GM12878 (cell line): ENCODE measurements around the gene SUCO. TPM values are rescaled to one million over a fixed set of nuclear protein-coding genes. Genes with fewer than 3 reads are reported as not detected.

Experiments used
- ATAC-seq: fragments of 200-7000 bp; cut with Tn5 transposase; 3 replicates; pipeline ENCODE4 v1.9.1; 2020; ENCODE audit warnings: mild to moderate bottlenecking, moderate library complexity
- BruUV-seq: library from RNA; stranded (reverse); fragments of 400-500 nt; replicated peaks from 2 replicates; lab custom pipeline; 2021; lab: Mats Ljungman, UMichigan
- CTCF ChIA-PET: fragments of 300-600 bp; sonication (Branson Sonifier 250); formaldehyde crosslinking; extraction: SDS; loops from one replicate; lab custom pipeline; 2021; ENCODE audit warnings: inconsistent platforms; lab: Yijun Ruan, JAX
- POLR2A ChIA-PET: fragments of 350-600 bp; formaldehyde crosslinking; extraction: SDS; loops from one replicate; lab custom pipeline; 2021; ENCODE audit warnings: inconsistent platforms; lab: Charles Lee
- RAD21 ChIA-PET: fragments of 300-600 bp; sonication (Branson Sonifier 250); formaldehyde crosslinking; loops from one replicate; lab custom pipeline; 2023; ENCODE audit warnings: antibody characterized with exemption; ENCODE audit not compliant: unreplicated experiment; lab: Charles Lee
- SMC1A ChIA-PET: fragments of 300-600 bp; sonication (Branson Sonifier 250); formaldehyde crosslinking; loops from one replicate; lab custom pipeline; 2023; ENCODE audit not compliant: unreplicated experiment, uncharacterized antibody; lab: Charles Lee
- DNase-seq: peaks from one replicate; pipeline ENCODE4 v3.0.0-alpha.2; 2011; ENCODE audit warnings: low read depth, low spot score
- FAIRE-seq: peaks from 3 replicates; lab custom pipeline; 2011; peaks lifted over from hg19 to GRCh38; lab: Jason Lieb, UNC
- H2AFZ ChIP-seq: 2 replicates; pipeline ENCODE4 v1.6.0; 2011; ENCODE audit warnings: low read depth, low read length, control low read depth; ENCODE audit not compliant: control insufficient read depth
- H3K27ac ChIP-seq: 2 replicates; pipeline ENCODE4 v1.5.1; 2011; ENCODE audit warnings: control low read depth; ENCODE audit not compliant: control insufficient read depth, insufficient read depth
- H3K27me3 ChIP-seq, 2 experiments: replicated peaks in 1 of 2; 2 replicates each; pipeline versions ENCODE4 v1.6.0 to v1.6.1; 2011; ENCODE audit warnings: low read length in 1 of 2; ENCODE audit not compliant: control insufficient read depth in 2 of 2, insufficient read depth in 2 of 2
- H3K36me3 ChIP-seq, 2 experiments: 2 replicates each; pipeline ENCODE4 v1.5.1; 2011; ENCODE audit warnings: low read length in 1 of 2; ENCODE audit not compliant: control insufficient read depth in 2 of 2, insufficient read depth in 2 of 2
- H3K4me1 ChIP-seq: 2 replicates; pipeline ENCODE4 v1.6.1; 2011; ENCODE audit warnings: mild to moderate bottlenecking, low read length, moderate library complexity, mixed read lengths; ENCODE audit not compliant: control insufficient read depth, insufficient read depth
- H3K4me2 ChIP-seq: 2 replicates; pipeline ENCODE4 v1.6.0; 2011; ENCODE audit warnings: control low read depth; ENCODE audit not compliant: control insufficient read depth, insufficient read depth
- H3K4me3 ChIP-seq: fragments of 200-600 bp; sonication (generic); 2 replicates; pipeline ENCODE4 v1.5.1; 2016
- H3K79me2 ChIP-seq: 2 replicates; pipeline ENCODE4 v1.6.0; 2011; ENCODE audit warnings: low read length; ENCODE audit not compliant: control insufficient read depth, insufficient read depth
- H3K9ac ChIP-seq: 2 replicates; pipeline ENCODE4 v1.8.0; 2011; ENCODE audit warnings: low read length, control low read depth, mixed read lengths; ENCODE audit not compliant: control insufficient read depth, insufficient read depth
- H3K9me3 ChIP-seq: replicated peaks from 3 replicates; pipeline ENCODE4 v1.5.1; 2011; ENCODE audit warnings: mild to moderate bottlenecking, low read length; ENCODE audit not compliant: control insufficient read depth, insufficient read depth
- H4K20me1 ChIP-seq: 2 replicates; pipeline ENCODE4 v1.6.0; 2011; ENCODE audit not compliant: control insufficient read depth, insufficient read depth
- BMI1 ChIP-seq: fragments of 450-650 bp; IDR thresholded peaks from 2 replicates; pipeline ENCODE4 v1.6.1; 2016; ENCODE audit warnings: mild to moderate bottlenecking, moderate library complexity, borderline replicate concordance
- CHD1 ChIP-seq: IDR thresholded peaks from 2 replicates; pipeline ENCODE4 v1.6.1; 2012; ENCODE audit warnings: low read depth, low read length, improper control_type of control experiment
- CREB1 ChIP-seq: IDR thresholded peaks from 2 replicates; pipeline ENCODE4 v1.6.1; 2012; ENCODE audit warnings: low read depth, mild to moderate bottlenecking, inconsistent platforms
- GATAD2B ChIP-seq: fragments of 450-650 bp; conservative IDR thresholded peaks from 2 replicates; pipeline ENCODE4 v1.6.1; 2017; ENCODE audit warnings: low read depth, mild to moderate bottlenecking, moderate library complexity
- HCFC1 ChIP-seq: fragments of 150-350 bp; IDR thresholded peaks from 2 replicates; pipeline ENCODE4 v1.6.1; 2014; ENCODE audit warnings: low read length
- LARP7 ChIP-seq: fragments of 450-650 bp; IDR thresholded peaks from 2 replicates; pipeline ENCODE4 v1.6.1; 2017; ENCODE audit warnings: mild to moderate bottlenecking
- RELB ChIP-seq: fragments of 450-650 bp; IDR thresholded peaks from 2 replicates; pipeline ENCODE4 v1.6.1; 2017; ENCODE audit warnings: low read depth, mild to moderate bottlenecking, moderate library complexity
- SP1 ChIP-seq: IDR thresholded peaks from one replicate; pipeline ENCODE4 v1.6.1; 2011; ENCODE audit warnings: low read depth, low read length
- WGBS: methylation state at CpG from one replicate; pipeline ENCODE4 v1.1.6; 2016; ENCODE audit warnings: low lambda C conversion rate; ENCODE audit not compliant: insufficient replicate concordance, insufficient coverage; ENCODE audit errors: missing lambda C conversion rate; 5-methylcytosine and 5-hydroxymethylcytosine counted together
- in situ Hi-C: fragments of 300-500 bp; cut with MboI; formaldehyde crosslinking; loops from 9 replicates; pipeline ENCODE4 v1.14.3; 2018; ENCODE audit warnings: mixed read lengths
- intact Hi-C: fragments of 100-400 bp; cut with micrococcal nuclease; formaldehyde crosslinking; loops from one replicate; pipeline ENCODE4 v1.14.2; 2022; ENCODE audit not compliant: unreplicated experiment
- polyA plus RNA-seq, 11 experiments: library from polyadenylated mRNA; depleted of rRNA in 4 of 11; unstranded in 6 of 11; stranded (reverse) in 5 of 11; fragments of >200 nt; fragmentation: Nextera tagmentation in 4 of 11; fragmentation: Illumina TruSeq in 1 of 11; extraction: Ambion mirVana in 4 of 11; extraction: Trizol in 1 of 11; gene quantifications; 1 replicate in 1 of 11; 2 replicates in 10 of 11; pipeline versions ENCODE4 v1.2.1 to v1.2.3, GENCODE V29; 2011 to 2016; ENCODE audit warnings: inconsistent platforms in 2 of 11, missing spikeins in 2 of 11, low read depth in 1 of 11
- total RNA-seq, 4 experiments: library from RNA; depleted of rRNA in 3 of 4; stranded (reverse); fragments of >200 nt in 3 of 4; fragmentation: Illumina TruSeq in 1 of 4; extraction: Trizol in 1 of 4; gene quantifications; 2 replicates each; pipeline versions ENCODE4 v1.2.1 to v1.2.3, GENCODE V29; 2013 to 2021

Gene SUCO
- total and polyA plus RNA-seq, 10 of the 15 experiments (the other 5 are each of a cell fraction or from before 2014, with no cell fraction given) = 1.7 to 15.3 (median 8.4) TPM

GRCh38 chr1:172551279-172551678, 18.3 kb downstream of the SUCO start:
- WGBS = 96% methylated on average over 6 of the region's 6 CpGs
- FAIRE-seq (no peak), DNase-seq (no peak), ATAC-seq (no peak)
- CTCF ChIA-PET = interaction anchor here (0.8 kb wide), 1 partner anchor 107 kb away, joined by 3 read pairs; no protein-coding TSS in a partner anchor
- TF ChIP-seq CREB1 = no peak
- no peaks in the 10 kb centered on the region for H4K20me1 ChIP-seq
- POLR2A ChIA-PET = interaction anchor here (0.7 to 1.4 kb wide), 3 partner anchors 14 to 19 kb away, joined by 3 read pairs; no protein-coding TSS in a partner anchor
- no peaks in the 10 kb centered on the region for H3K4me1 ChIP-seq
- H3K27ac ChIP-seq = no peak overlapping the region
- 0 out of 4 replicates have a peak, but pooled peaks cover 0 to 3% of the 10 kb centered on the region in 2 experiments for H3K36me3 ChIP-seq
- H3K9ac ChIP-seq = no peak overlapping the region
- H3K4me3 ChIP-seq = no peak overlapping the region
- SMC1A ChIA-PET = interaction anchor here (1.2 kb wide), 1 partner anchor 10 kb away, joined by 3 read pairs; no protein-coding TSS in a partner anchor
- H3K79me2 ChIP-seq = peaks cover 31% of the 10 kb centered on the region
- in situ Hi-C loops = no loop called here
- BruUV-seq = no TSS peak
- no peaks in the 10 kb centered on the region for H3K9me3 ChIP-seq
- no peak overlapping the region for H2AFZ ChIP-seq
- H3K27me3 ChIP-seq = no peaks in the 10 kb centered on the region
- intact Hi-C loops = no loop called here
- H3K4me2 ChIP-seq = no peak overlapping the region
- RAD21 ChIA-PET = interaction anchor here (0.6 kb wide), 1 partner anchor 69 kb away, joined by 3 read pairs; no protein-coding TSS in a partner anchor

DNA sequence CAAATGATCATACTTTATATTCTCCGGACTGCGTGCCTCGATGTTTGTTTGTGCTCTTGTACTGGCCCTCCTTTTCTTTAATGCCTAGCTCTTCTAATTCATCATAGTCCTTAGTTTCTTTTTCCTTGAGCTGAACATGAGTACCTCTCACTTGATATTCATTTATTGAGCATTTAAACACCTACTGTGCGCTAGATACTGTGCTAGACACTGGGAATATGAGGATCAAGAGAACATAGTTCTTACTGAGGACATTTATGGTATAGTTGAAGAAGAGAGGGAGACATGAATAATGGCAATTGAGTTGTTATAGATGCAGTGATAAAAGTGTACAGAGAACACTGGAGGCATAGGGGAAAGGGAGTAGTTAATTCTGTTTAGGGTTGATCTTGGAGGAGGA, 22.0 kb downstream of the SUCO start:
- Histone ChIP-seq H3K79me2 (peaks cover 6% of the 10 kb centered on the region), H2AFZ (no peak overlapping the region), H3K36me3 (peaks cover 1 to 11% of the 10 kb centered on the region in 2 experiments), H4K20me1 (no peaks in the 10 kb centered on the region), H3K27ac (no peak overlapping the region), H3K4me1 (no peaks in the 10 kb centered on the region), H3K27me3 (no peaks in the 10 kb centered on the region), H3K4me3 (no peak overlapping the region)
- SMC1A ChIA-PET = no interaction called here
- RAD21 ChIA-PET = no interaction called here
- BruUV-seq = no TSS peak
- in situ Hi-C loops = no loop called here
- ATAC-seq = no peak
- intact Hi-C loops = no loop called here
- CTCF ChIA-PET = interaction anchor here (0.9 kb wide), 1 partner anchor 14 kb away, joined by 3 read pairs; no protein-coding TSS in a partner anchor
- no peak for FAIRE-seq
- POLR2A ChIA-PET = no interaction called here
- TF ChIP-seq GATAD2B (no peak), BMI1 (no peak), HCFC1 (no peak), LARP7 (no peak), SP1 (no peak), CHD1 (no peak), RELB (no peak)
- TF ChIP-seq, all 136 proteins: peak for 0
- no peak overlapping the region for H3K9ac ChIP-seq
- 100% methylated on average over 4 of the region's 4 CpGs for WGBS
- no peak for DNase-seq
- H3K9me3 ChIP-seq = no peaks in the 10 kb centered on the region
- H3K4me2 ChIP-seq = no peak overlapping the region
